ENCODE results near the gene CD34.
"Not testable (repeated sequence)": the region's sequence is repeated elsewhere in the genome, so short reads cannot be mapped to it uniquely, and the experiment has no call there.

CD34 gene

DNA sequence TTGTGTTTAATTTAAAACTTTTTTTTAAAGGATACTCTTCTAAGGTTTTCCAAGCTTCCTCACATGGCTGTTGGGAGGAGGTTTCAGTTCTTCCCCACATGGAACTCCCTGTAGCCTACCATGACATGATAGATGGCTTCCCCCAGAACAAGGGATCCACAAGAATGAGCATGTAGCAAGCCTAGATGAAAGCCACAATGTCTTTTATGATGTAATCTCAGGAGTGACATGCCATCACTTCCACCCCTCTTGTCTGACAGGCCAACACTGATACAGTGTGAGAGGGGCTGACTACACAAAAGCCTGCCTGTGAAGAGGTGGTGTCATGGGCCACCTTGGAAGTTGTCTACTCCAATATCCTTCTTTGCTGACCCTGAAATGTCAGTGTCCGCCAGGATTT is 32.0 kb downstream of the CD34 start:
- ChIA-PET POLR2A (no interaction called here), CTCF (interaction anchor here (1.5 to 2.2 kb wide), 2 partner anchors 8 to 10 kb away, joined by 6 to 23 read pairs; no protein-coding TSS in a partner anchor)
- TF ChIP-seq, protein P1, sequence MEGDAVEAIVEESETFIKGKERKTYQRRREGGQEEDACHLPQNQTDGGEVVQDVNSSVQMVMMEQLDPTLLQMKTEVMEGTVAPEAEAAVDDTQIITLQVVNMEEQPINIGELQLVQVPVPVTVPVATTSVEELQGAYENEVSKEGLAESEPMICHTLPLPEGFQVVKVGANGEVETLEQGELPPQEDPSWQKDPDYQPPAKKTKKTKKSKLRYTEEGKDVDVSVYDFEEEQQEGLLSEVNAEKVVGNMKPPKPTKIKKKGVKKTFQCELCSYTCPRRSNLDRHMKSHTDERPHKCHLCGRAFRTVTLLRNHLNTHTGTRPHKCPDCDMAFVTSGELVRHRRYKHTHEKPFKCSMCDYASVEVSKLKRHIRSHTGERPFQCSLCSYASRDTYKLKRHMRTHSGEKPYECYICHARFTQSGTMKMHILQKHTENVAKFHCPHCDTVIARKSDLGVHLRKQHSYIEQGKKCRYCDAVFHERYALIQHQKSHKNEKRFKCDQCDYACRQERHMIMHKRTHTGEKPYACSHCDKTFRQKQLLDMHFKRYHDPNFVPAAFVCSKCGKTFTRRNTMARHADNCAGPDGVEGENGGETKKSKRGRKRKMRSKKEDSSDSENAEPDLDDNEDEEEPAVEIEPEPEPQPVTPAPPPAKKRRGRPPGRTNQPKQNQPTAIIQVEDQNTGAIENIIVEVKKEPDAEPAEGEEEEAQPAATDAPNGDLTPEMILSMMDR (IDR thresholded peaks at IDR 0.05; ENCODE audit: insufficient read depth, low read length, missing control alignments), result no peak
- no peak for DNase-seq (ENCODE audit: low read depth, low spot score)
- H3K4me3 ChIP-seq (ENCODE audit: low read depth, low read length), result no peak overlapping the region

DNA sequence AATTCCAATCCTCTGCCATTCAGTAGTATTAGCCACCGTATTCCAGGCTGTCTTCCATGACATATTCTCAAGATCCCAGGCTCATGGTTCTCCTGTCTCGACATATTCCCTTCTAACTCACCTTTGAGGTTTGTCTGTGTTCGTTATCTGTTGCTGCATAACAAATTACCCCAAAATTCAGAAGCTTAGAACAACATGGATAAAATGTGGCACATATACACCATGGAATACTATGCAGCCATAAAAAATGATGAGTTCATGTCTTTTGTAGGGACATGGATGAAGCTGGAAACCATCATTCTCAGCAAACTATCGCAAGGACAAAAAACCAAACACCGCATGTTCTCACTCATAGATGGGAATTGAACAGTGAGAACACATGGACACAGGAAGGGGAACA is 33.0 kb downstream of the CD34 start:
- H3K4me3 ChIP-seq (ENCODE audit: low read depth, low read length); POLR2A ChIA-PET; DNase-seq (ENCODE audit: low read depth, low spot score): not testable (repeated sequence)
- CTCF ChIA-PET, result interaction anchor here (0.8 to 31.5 kb wide), 4 partner anchors 9 to 86 kb away, joined by 6 to 547 read pairs (median 15); no protein-coding TSS in a partner anchor

- DNase-seq (ENCODE audit: low read depth, low spot score), result no peak
- CTCF ChIA-PET, result interaction anchor here (1.0 to 31.5 kb wide), 5 partner anchors 8 to 122 kb away, joined by 3 to 547 read pairs (median 93); no protein-coding TSS in a partner anchor
- H3K4me3 ChIP-seq (ENCODE audit: low read depth, low read length), result no peak overlapping the region
- POLR2A ChIA-PET, result no interaction called here
- TF ChIP-seq, protein P1 (IDR thresholded peaks at IDR 0.05; ENCODE audit: insufficient read depth, low read length, missing control alignments), result peak; percentile 27
These were observed 34.8 kb downstream of the CD34 start for GRCh38 chr1:207876131-207876530.

- CTCF ChIA-PET, result interaction anchor here (1.4 to 31.5 kb wide), 6 partner anchors 9 to 122 kb away, joined by 3 to 547 read pairs (median 50); no protein-coding TSS in a partner anchor
- POLR2A ChIA-PET, result no interaction called here
- H3K4me3 ChIP-seq (ENCODE audit: low read depth, low read length), result no peak overlapping the region
- DNase-seq (ENCODE audit: low read depth, low spot score), result no peak
- TF ChIP-seq, protein P1 (IDR thresholded peaks at IDR 0.05; ENCODE audit: insufficient read depth, low read length, missing control alignments), result no peak
These were observed 35.4 kb downstream of the CD34 start for GRCh38 chr1:207875532-207875931.

GRCh38 chr1:207873055-207873890 is 37.7 kb downstream of the CD34 start:
- DNase-seq (ENCODE audit: low read depth, low spot score), result no peak
- TF ChIP-seq, protein P1 (IDR thresholded peaks at IDR 0.05; ENCODE audit: insufficient read depth, low read length, missing control alignments), result no peak
- CTCF ChIA-PET, result interaction anchor here (0.6 to 31.5 kb wide), 12 partner anchors 11 to 170 kb away, joined by 3 to 547 read pairs (median 4); no protein-coding TSS in a partner anchor
- POLR2A ChIA-PET, result no interaction called here
- H3K4me3 ChIP-seq (ENCODE audit: low read depth, low read length), result no peak overlapping the region

DNA sequence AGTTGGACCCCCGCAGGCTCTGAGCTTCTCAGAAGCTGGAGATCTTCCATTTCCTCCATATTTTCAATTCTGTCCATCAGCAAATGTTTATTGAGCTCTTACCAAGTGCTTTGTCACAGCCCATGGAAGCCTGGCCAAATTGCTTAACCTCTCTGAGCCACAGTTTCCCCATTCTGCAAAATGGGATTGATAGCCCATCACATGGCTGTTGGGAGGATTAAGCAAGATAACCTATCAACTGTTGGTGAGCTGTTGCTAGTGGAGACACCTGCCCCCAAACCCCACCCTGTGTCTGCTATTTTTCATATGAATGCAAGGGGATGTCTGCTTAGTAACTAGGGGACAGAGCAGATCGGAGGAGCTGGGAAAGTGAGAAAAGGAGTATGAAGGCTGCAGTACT is 38.3 kb downstream of the CD34 start:
- TF ChIP-seq, protein P1 (IDR thresholded peaks at IDR 0.05; ENCODE audit: insufficient read depth, low read length, missing control alignments), result no peak
- POLR2A ChIA-PET, result no interaction called here
- H3K4me3 ChIP-seq (ENCODE audit: low read depth, low read length), result no peak overlapping the region
- no peak for DNase-seq (ENCODE audit: low read depth, low spot score)
- CTCF ChIA-PET, result interaction anchor here (1.1 to 31.5 kb wide), 7 partner anchors 11 to 149 kb away, joined by 3 to 547 read pairs (median 5); no protein-coding TSS in a partner anchor

Measured in AG04449 (cell line).